Esophagus squamous epithelium (tissue), 5 donors: ENCODE data around the gene CAMTA1. TPM values are rescaled to one million over a fixed set of nuclear protein-coding genes. Genes with fewer than 3 reads are reported as not detected.

ENCODE experiments used
- DNase-seq: peaks from one replicate; lab custom pipeline; 2025; lab: John Stamatoyannopoulos, UW
- H3K27ac ChIP-seq, 4 donors: fragments of 200-600 bp; sonication (generic); one replicate each; pipeline ENCODE4 v1.5.1; 2016 to 2019; ENCODE audit warnings: mild to moderate bottlenecking in 1 of 4
- H3K27me3 ChIP-seq, 4 donors: fragments of 200-600 bp; sonication (generic); 1 replicate in 3 of 4; 2 replicates in 1 of 4; pipeline versions ENCODE4 v1.5.1 to v1.6.0; 2017 to 2021; ENCODE audit warnings: antibody characterized with exemption in 1 of 4
- H3K36me3 ChIP-seq, 3 donors: fragments of 200-600 bp; sonication (generic); one replicate each; pipeline ENCODE4 v1.5.1; 2016 to 2019
- H3K4me1 ChIP-seq, 3 donors: fragments of 200-600 bp; sonication (generic); one replicate each; pipeline ENCODE4 v1.5.1; 2017 to 2019
- H3K4me3 ChIP-seq, 4 donors: fragments of 200-600 bp; sonication (generic); 1 replicate in 3 of 4; 2 replicates in 1 of 4; pipeline ENCODE4 v1.5.1; 2016 to 2019; ENCODE audit warnings: mild to moderate bottlenecking in 2 of 4, moderate library complexity in 1 of 4
- H3K9me3 ChIP-seq, 3 donors: fragments of 200-600 bp; sonication (generic); one replicate each; pipeline ENCODE4 v1.5.1; 2016 to 2019
- POLR2A ChIP-seq, 4 donors: fragments of 450-650 bp; IDR thresholded peaks; one replicate each; pipeline ENCODE4 v1.6.1; 2017; ENCODE audit warnings: antibody characterized with exemption in 4 of 4, mild to moderate bottlenecking in 4 of 4, moderate library complexity in 3 of 4
- WGBS, 2 donors: methylation state at CpG; one replicate each; pipeline ENCODE4 v1.1.5; 2018; 5-methylcytosine and 5-hydroxymethylcytosine counted together
- intact Hi-C: fragments of 100-400 bp; cut with DNase I; formaldehyde crosslinking; loops from one replicate; pipeline ENCODE4 v1.15.0; 2022
- total RNA-seq, 4 donors: library from RNA; depleted of rRNA; stranded (reverse); fragments of >200 nt; gene quantifications; one replicate each; pipeline ENCODE4 v1.1.0, GENCODE V29; 2016
- TF ChIP-seq, protein P1 (sequence below), 6 experiments: fragments of 450-650 bp in 4 of 6; fragments of 200-600 bp in 2 of 6; sonication (generic) in 2 of 6; IDR thresholded peaks; one replicate each; pipeline ENCODE4 v1.5.1; 2016 to 2019; ENCODE audit warnings: antibody characterized with exemption in 6 of 6, mild to moderate bottlenecking in 4 of 6, moderate library complexity in 4 of 6
- donor health status: DM: yes; HTN: yes; CAD: no.

CAMTA1 gene
- total RNA-seq, 4 donors from 2014 or later: 31.3 to 77.4 (median 45.9) TPM

DNA sequence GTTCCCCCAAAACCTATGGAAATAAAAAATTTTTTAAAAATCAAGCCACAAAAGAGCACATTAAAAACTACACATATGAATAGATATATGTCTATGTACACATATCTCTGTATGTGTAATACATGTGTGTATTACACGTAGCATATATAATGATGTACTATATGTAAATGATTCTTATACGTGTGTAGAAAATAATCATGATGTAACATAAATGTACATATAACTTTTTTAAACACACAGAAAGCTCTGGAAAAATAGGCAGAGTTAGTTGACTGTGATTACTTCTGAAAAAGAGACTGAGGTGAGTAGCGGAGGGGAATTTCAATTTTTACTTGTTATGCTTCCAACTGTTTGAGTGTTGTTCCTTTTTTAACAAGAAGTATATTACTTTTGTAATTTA, 405.0 kb downstream of the CAMTA1 start:
- Histone ChIP-seq H3K27me3 (peaks cover 0 to 12% (median 0%) of the 10 kb centered on the region in 4 donors), H3K36me3 (no peaks in the 10 kb centered on the region), H3K4me1 (no peaks in the 10 kb centered on the region), H3K4me3 (no peak overlapping the region), H3K9me3 (no peaks in the 10 kb centered on the region), H3K27ac (no peak overlapping the region)
- no peak for TF ChIP-seq POLR2A (IDR thresholded peaks at IDR 0.05)
- TF ChIP-seq, protein P1, sequence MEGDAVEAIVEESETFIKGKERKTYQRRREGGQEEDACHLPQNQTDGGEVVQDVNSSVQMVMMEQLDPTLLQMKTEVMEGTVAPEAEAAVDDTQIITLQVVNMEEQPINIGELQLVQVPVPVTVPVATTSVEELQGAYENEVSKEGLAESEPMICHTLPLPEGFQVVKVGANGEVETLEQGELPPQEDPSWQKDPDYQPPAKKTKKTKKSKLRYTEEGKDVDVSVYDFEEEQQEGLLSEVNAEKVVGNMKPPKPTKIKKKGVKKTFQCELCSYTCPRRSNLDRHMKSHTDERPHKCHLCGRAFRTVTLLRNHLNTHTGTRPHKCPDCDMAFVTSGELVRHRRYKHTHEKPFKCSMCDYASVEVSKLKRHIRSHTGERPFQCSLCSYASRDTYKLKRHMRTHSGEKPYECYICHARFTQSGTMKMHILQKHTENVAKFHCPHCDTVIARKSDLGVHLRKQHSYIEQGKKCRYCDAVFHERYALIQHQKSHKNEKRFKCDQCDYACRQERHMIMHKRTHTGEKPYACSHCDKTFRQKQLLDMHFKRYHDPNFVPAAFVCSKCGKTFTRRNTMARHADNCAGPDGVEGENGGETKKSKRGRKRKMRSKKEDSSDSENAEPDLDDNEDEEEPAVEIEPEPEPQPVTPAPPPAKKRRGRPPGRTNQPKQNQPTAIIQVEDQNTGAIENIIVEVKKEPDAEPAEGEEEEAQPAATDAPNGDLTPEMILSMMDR (IDR thresholded peaks at IDR 0.05): no peak
- WGBS, 2 donors: 80 to 87% methylated on average over 3 of the region's 3 CpGs
- no peak for DNase-seq
- intact Hi-C loops: no loop called here

DNA sequence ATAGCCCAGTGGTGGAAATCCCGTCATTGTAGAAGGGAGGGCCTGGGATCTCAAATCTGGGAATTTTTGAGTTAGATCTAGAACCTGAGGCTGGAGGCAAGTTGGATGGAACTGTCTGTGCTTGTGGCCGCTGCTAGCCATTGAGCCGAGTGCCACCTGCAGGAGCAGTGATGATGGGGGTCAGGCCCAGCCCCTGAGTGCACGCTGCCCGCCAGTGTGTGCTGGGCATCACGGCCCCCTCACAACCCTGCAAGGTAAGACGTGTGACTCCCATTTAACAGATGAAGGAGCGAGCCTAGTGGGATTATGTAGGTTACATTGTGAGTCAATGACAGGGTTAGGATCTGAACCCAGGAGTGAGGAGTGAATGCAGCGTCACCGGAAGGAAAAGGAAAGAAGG, 407.2 kb downstream of the CAMTA1 start:
- Histone ChIP-seq H3K4me3 (no peak overlapping the region), H3K9me3 (no peaks in the 10 kb centered on the region), H3K27ac (no peak overlapping the region), H3K36me3 (no peaks in the 10 kb centered on the region), H3K4me1 (no peaks in the 10 kb centered on the region), H3K27me3 (no peaks in the 10 kb centered on the region)
- no peak for DNase-seq
- intact Hi-C loops: no loop called here
- TF ChIP-seq, protein P1 (IDR thresholded peaks at IDR 0.05): no peak
- TF ChIP-seq POLR2A (IDR thresholded peaks at IDR 0.05): no peak
- 86 to 96% methylated on average over 5 to 10 of the region's 10 CpGs for WGBS, 2 donors

DNA sequence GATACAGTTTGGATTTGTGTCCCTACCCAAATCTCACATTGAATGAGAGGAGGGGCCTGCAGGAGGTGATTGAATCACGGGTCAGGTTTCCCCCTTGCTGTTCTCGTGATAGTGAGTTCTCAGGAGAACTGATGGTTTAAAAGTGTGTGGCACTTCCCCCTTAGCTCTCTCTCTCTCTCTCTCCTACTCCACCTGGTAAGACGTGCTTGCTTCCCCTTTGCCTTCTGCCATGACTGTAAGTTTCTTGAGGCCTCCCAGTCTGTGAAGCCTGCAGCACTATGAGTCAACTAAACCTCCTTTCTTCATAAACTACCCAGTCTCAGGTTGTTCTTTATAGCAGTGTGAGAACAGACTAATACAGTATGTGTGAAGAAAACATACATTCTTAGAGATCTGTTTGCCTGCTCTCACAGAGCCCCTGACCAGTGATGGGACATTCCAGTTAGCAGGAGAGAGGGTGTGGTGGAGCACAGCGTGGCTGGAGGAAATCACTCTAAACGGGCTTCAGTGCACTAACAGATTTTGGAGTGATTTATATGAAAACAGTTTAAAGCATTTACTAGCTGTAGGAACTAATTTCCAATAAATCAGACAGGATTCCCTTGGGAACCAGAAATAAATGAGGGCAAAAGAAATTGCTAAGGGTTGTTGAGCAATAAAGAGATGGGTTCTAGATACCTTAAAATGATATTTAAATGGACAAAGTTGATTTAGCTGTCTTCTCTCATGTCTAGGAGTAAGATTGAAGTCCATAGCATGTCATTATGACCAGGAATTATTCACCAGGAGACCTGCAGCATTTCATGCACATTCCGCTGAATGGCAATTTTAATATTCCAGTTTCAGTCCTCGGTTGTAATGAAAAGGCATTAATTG, 411.0 kb downstream of the CAMTA1 start:
- intact Hi-C loops: no loop called here
- no peaks in the 10 kb centered on the region for H3K9me3 ChIP-seq
- DNase-seq: no peak
- peaks cover 0 to 18% (median 0%) of the 10 kb centered on the region in 4 donors for H3K27me3 ChIP-seq
- H3K4me3 ChIP-seq: no peak overlapping the region
- 59 to 61% methylated on average over 7 of the region's 7 CpGs for WGBS, 2 donors
- H3K4me1 ChIP-seq: no peaks in the 10 kb centered on the region
- TF ChIP-seq POLR2A (IDR thresholded peaks at IDR 0.05): no peak
- TF ChIP-seq, protein P1 (IDR thresholded peaks at IDR 0.05): no peak
- H3K27ac ChIP-seq: no peak overlapping the region
- H3K36me3 ChIP-seq: no peaks in the 10 kb centered on the region

DNA sequence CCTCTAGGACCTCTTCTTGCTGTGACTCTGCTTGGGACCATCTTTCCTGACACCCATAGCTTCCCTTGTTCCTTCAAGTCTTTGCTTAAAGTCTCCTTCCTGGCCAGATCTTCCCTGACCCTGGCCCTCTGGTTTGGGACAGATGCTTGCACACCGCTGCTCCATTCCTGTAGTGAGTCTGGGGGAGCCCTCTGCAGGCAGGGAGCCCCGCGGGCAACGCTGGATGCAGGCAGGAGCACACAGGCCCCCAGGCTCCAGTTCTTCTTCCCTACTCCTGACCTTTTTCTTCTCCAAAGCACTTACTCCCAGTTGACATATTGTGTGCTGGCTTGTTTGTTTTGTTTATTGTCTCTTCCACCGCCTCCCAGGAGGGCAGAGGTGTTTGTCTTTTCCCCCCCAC, 413.4 kb downstream of the CAMTA1 start:
- intact Hi-C loops: no loop called here
- no peaks in the 10 kb centered on the region for H3K4me1 ChIP-seq
- H3K27ac ChIP-seq: no peak overlapping the region
- 53 to 72% methylated on average over 4 to 5 of the region's 5 CpGs for WGBS, 2 donors
- no peak overlapping the region for H3K4me3 ChIP-seq
- no peaks in the 10 kb centered on the region for H3K36me3 ChIP-seq
- peaks cover 0 to 18% (median 0%) of the 10 kb centered on the region in 4 donors for H3K27me3 ChIP-seq
- DNase-seq: no peak
- no peaks in the 10 kb centered on the region for H3K9me3 ChIP-seq
- TF ChIP-seq POLR2A (IDR thresholded peaks at IDR 0.05): no peak
- TF ChIP-seq, protein P1 (IDR thresholded peaks at IDR 0.05): no peak

DNA sequence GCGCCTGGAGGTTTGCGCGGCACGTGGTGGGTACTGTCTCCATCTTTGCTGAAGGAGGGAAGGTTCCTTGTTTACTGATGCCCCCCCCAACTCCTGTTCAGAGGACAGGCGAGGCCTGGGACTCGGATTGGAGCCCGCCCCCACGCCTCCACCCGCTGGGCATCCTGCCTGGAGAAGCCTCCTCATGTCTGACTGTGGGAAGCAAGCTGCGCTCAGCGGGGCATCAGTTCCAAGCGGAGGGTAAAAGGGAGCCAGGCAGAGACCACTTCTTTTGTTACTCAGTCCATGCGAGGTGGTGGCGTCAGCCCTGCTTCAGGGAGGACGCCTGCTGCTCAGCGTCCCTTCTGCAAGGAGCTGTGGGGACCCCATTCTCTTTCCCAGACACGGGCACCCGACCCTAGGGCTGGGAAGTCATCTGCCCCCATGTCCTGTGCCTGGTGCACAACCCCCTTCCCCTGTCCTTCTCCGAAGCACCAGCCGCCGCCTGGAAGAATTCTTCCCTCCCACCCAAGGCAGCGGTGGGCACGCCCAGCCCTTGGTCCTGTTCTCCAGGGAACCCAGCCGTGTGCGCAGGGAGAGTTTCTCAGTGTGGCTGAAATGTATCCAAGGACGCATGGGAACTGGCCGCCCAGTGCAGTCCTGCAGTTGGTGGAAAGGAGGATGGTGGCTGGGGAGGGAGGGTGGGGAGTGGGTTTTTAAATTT, 414.0 kb downstream of the CAMTA1 start:
- no peak for TF ChIP-seq POLR2A (IDR thresholded peaks at IDR 0.05)
- TF ChIP-seq, protein P1 (IDR thresholded peaks at IDR 0.05): no peak
- DNase-seq: no peak
- H3K4me3 ChIP-seq: no peak overlapping the region
- H3K36me3 ChIP-seq: no peaks in the 10 kb centered on the region
- H3K27me3 ChIP-seq: peaks cover 0 to 18% (median 0%) of the 10 kb centered on the region in 4 donors
- H3K4me1 ChIP-seq: no peaks in the 10 kb centered on the region
- 25 to 30% methylated on average over 10 to 19 of the region's 27 CpGs for WGBS, 2 donors
- intact Hi-C loops: no loop called here
- H3K9me3 ChIP-seq: no peaks in the 10 kb centered on the region
- H3K27ac ChIP-seq: no peak overlapping the region
